Measurements from ENCODE around the gene CXCL3. TPM values are rescaled to one million over a fixed set of nuclear protein-coding genes. Genes with fewer than 3 reads are reported as not detected.

The CXCL3 gene
- polyA plus RNA-seq, 1 donor (not counting 4 experiments of a cell fraction or from before 2014, with no cell fraction given), result 10.8 TPM

DNA sequence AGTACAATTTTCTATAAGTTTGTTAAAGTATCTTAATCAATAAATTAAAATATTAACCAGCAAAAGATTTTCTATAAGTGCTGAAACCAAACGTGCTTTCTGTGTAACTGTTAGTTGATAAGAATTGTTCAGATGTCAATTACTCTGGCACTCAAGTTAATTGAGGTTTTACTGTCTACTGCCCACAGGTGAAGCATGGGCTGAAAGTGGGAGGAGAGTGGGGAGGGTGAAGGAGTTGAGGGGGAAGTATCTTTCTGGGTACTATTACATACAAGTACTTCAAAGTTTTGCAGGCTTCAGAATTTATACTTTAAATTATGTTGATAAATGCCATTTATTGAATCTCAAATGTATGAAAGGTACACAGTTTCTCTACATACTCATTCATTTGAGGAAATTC lies 19.1 kb upstream of the CXCL3 start:
- H3K36me3 ChIP-seq (ENCODE audit: control insufficient read depth in 2 of 2, extremely low read depth in 1 of 2, insufficient read depth in 2 of 2, low read length in 2 of 2), result no peaks in the 10 kb centered on the region
- dilution Hi-C loops (cut with MboI; ENCODE audit: extremely low pct_ligation_motif_present, low sequenced_read_pairs), result no loop called here
- H4K20me1 ChIP-seq (ENCODE audit: control insufficient read depth, extremely low read depth, insufficient read depth, low read length), result no peaks in the 10 kb centered on the region
- no peaks in the 10 kb centered on the region for H3K79me2 ChIP-seq (ENCODE audit: control insufficient read depth, insufficient read depth, low read length)
- H3K4me1 ChIP-seq (ENCODE audit: control insufficient read depth, extremely low read depth, insufficient read depth, low read length), result peaks cover 9% of the 10 kb centered on the region
- no peak overlapping the region for H3K4me3 ChIP-seq (ENCODE audit: control insufficient read depth in 2 of 3, extremely low read depth in 1 of 3, insufficient read depth in 2 of 3, low read depth in 1 of 3, low read length in 3 of 3)
- FAIRE-seq (no peak), DNase-seq (ENCODE audit: low read depth, low spot score) (no peak)
- H3K4me2 ChIP-seq (ENCODE audit: control insufficient read depth, extremely low read depth, insufficient read depth, low read depth, low read length), result no peak overlapping the region
- H3K9me1 ChIP-seq (ENCODE audit: control insufficient read depth, extremely low read depth, insufficient read depth, low read length), result no peaks in the 10 kb centered on the region
- H3K27me3 ChIP-seq (ENCODE audit: control insufficient read depth, extremely low read depth, insufficient read depth, low read length), result no peaks in the 10 kb centered on the region
- peak overlapping the region; percentile 75 for H3K27ac ChIP-seq (ENCODE audit: control insufficient read depth, insufficient read depth, low read length)
- TF ChIP-seq, protein P1, sequence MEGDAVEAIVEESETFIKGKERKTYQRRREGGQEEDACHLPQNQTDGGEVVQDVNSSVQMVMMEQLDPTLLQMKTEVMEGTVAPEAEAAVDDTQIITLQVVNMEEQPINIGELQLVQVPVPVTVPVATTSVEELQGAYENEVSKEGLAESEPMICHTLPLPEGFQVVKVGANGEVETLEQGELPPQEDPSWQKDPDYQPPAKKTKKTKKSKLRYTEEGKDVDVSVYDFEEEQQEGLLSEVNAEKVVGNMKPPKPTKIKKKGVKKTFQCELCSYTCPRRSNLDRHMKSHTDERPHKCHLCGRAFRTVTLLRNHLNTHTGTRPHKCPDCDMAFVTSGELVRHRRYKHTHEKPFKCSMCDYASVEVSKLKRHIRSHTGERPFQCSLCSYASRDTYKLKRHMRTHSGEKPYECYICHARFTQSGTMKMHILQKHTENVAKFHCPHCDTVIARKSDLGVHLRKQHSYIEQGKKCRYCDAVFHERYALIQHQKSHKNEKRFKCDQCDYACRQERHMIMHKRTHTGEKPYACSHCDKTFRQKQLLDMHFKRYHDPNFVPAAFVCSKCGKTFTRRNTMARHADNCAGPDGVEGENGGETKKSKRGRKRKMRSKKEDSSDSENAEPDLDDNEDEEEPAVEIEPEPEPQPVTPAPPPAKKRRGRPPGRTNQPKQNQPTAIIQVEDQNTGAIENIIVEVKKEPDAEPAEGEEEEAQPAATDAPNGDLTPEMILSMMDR (optimal IDR thresholded peaks at IDR 0.05 in 1 of 3, IDR thresholded peaks at IDR 0.05 in 1 of 3, conservative IDR thresholded peaks at IDR 0.05 in 1 of 3; ENCODE audit: extremely low read depth in 1 of 3, insufficient read depth in 2 of 3, low read length in 3 of 3), result no peak
- no peak for TF ChIP-seq EZH2 (IDR thresholded peaks at IDR 0.05; ENCODE audit: low read length)
- H3K9me3 ChIP-seq (ENCODE audit: control insufficient read depth, low read depth, low read length), result no peaks in the 10 kb centered on the region
- H2AFZ ChIP-seq (ENCODE audit: control insufficient read depth, low read length), result no peak overlapping the region
- no peak overlapping the region for H3K9ac ChIP-seq (ENCODE audit: control insufficient read depth, extremely low read depth, insufficient read depth, low read length)

DNA sequence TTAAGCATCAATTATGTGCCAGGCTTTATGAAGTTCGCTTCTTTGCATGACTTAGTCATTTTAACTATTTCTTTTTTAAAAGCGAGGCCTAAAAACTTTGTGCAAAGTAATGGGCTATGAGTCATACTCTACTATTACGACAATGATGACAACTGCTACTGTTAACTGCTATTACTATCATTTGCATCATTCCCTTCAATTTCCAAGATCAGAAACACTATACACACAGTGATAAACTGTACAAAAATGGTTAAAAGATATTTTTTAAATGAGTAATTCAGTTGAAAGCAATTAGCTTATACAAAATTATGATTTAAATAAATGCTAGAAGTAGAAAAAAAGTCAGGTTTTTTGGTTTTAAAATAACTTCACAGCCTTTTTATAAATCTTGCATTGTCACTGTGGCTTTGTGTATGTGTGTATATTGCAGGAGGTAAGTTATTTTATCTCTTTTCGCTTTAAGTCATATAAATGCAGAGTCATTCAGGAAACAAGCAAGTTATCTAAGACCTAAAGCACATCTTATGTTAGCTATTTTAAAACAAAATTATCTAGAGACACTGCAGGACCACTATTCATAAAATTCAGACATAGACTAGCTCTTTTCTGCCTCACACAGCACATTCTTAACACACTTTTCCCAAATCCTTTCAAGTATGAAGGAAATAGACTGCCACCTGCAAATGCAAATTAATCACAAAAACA lies 18.5 kb upstream of the CXCL3 start:
- Histone ChIP-seq H3K36me3 (ENCODE audit: control insufficient read depth in 2 of 2, extremely low read depth in 1 of 2, insufficient read depth in 2 of 2, low read length in 2 of 2) (no peaks in the 10 kb centered on the region), H3K9me3 (ENCODE audit: control insufficient read depth, low read depth, low read length) (no peaks in the 10 kb centered on the region), H3K27ac (ENCODE audit: control insufficient read depth, insufficient read depth, low read length) (peak overlapping the region; percentile 75), H3K79me2 (ENCODE audit: control insufficient read depth, insufficient read depth, low read length) (no peaks in the 10 kb centered on the region), H3K4me1 (ENCODE audit: control insufficient read depth, extremely low read depth, insufficient read depth, low read length) (peaks cover 9% of the 10 kb centered on the region), H3K9ac (ENCODE audit: control insufficient read depth, extremely low read depth, insufficient read depth, low read length) (no peak overlapping the region), H4K20me1 (ENCODE audit: control insufficient read depth, extremely low read depth, insufficient read depth, low read length) (no peaks in the 10 kb centered on the region), H2AFZ (ENCODE audit: control insufficient read depth, low read length) (no peak overlapping the region), H3K27me3 (ENCODE audit: control insufficient read depth, extremely low read depth, insufficient read depth, low read length) (no peaks in the 10 kb centered on the region), H3K4me3 (ENCODE audit: control insufficient read depth in 2 of 3, extremely low read depth in 1 of 3, insufficient read depth in 2 of 3, low read depth in 1 of 3, low read length in 3 of 3) (no peak overlapping the region), H3K4me2 (ENCODE audit: control insufficient read depth, extremely low read depth, insufficient read depth, low read depth, low read length) (no peak overlapping the region), H3K9me1 (ENCODE audit: control insufficient read depth, extremely low read depth, insufficient read depth, low read length) (no peaks in the 10 kb centered on the region)
- FAIRE-seq (no peak), DNase-seq (ENCODE audit: low read depth, low spot score) (no peak)
- dilution Hi-C loops (cut with MboI; ENCODE audit: extremely low pct_ligation_motif_present, low sequenced_read_pairs), result no loop called here
- no peak for TF ChIP-seq EZH2 (IDR thresholded peaks at IDR 0.05; ENCODE audit: low read length)
- TF ChIP-seq, protein P1 (optimal IDR thresholded peaks at IDR 0.05 in 1 of 3, IDR thresholded peaks at IDR 0.05 in 1 of 3, conservative IDR thresholded peaks at IDR 0.05 in 1 of 3; ENCODE audit: extremely low read depth in 1 of 3, insufficient read depth in 2 of 3, low read length in 3 of 3), result no peak

Measured in keratinocyte (primary cell).